Breast epithelium (tissue), 3 donors: ENCODE measurements around the gene LRRK1.

Experiments used
- POLR2AphosphoS5 ChIP-seq, 3 donors: sonication (generic); formaldehyde crosslinking; IDR thresholded peaks; one replicate each; pipeline ENCODE4 v1.6.1; 2017; ENCODE audit warnings: antibody characterized with exemption in 3 of 3
- TF ChIP-seq, protein P1 (sequence below), 3 donors: fragments of 450-650 bp; IDR thresholded peaks; one replicate each; pipeline ENCODE4 v1.5.1; 2016 to 2017; ENCODE audit warnings: antibody characterized with exemption in 3 of 3, mild to moderate bottlenecking in 3 of 3, moderate library complexity in 3 of 3

GRCh38 chr15:100909989-100910955 lies 8.9 kb upstream of the LRRK1 start:
- TF ChIP-seq, protein P1, sequence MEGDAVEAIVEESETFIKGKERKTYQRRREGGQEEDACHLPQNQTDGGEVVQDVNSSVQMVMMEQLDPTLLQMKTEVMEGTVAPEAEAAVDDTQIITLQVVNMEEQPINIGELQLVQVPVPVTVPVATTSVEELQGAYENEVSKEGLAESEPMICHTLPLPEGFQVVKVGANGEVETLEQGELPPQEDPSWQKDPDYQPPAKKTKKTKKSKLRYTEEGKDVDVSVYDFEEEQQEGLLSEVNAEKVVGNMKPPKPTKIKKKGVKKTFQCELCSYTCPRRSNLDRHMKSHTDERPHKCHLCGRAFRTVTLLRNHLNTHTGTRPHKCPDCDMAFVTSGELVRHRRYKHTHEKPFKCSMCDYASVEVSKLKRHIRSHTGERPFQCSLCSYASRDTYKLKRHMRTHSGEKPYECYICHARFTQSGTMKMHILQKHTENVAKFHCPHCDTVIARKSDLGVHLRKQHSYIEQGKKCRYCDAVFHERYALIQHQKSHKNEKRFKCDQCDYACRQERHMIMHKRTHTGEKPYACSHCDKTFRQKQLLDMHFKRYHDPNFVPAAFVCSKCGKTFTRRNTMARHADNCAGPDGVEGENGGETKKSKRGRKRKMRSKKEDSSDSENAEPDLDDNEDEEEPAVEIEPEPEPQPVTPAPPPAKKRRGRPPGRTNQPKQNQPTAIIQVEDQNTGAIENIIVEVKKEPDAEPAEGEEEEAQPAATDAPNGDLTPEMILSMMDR (IDR thresholded peaks at IDR 0.05): no peak
- TF ChIP-seq POLR2AphosphoS5 (IDR thresholded peaks at IDR 0.05): no peak
